ENCODE measurements around the gene DSTYK.

Gene DSTYK

GRCh38 chr1:205133287-205133686 lies 78.2 kb downstream of the DSTYK start:
- TF ChIP-seq ZNF302 (tag by site-specific recombination; IDR thresholded peaks at IDR 0.05; ENCODE audit: low read depth) = no peak
- TF ChIP-seq ZNF184 (tag by site-specific recombination; IDR thresholded peaks at IDR 0.05) = no peak
- no peak for TF ChIP-seq ZNF555 (tag by site-specific recombination; conservative IDR thresholded peaks at IDR 0.05)
- TF ChIP-seq ZNF518A (tag by site-specific recombination; conservative IDR thresholded peaks at IDR 0.05; ENCODE audit: low read depth) = no peak
- no peak for TF ChIP-seq ZNF426 (tag by site-specific recombination; IDR thresholded peaks at IDR 0.05)
- TF ChIP-seq ZNF449 (tag by site-specific recombination; IDR thresholded peaks at IDR 0.05) = no peak
- TF ChIP-seq ZNF324 (tag by site-specific recombination; IDR thresholded peaks at IDR 0.05) = no peak
- TF ChIP-seq ZNF677 (tag by site-specific recombination; IDR thresholded peaks at IDR 0.05) = no peak
- no peak for TF ChIP-seq ZNF473 (tag by site-specific recombination; IDR thresholded peaks at IDR 0.05)
- no peak for TF ChIP-seq ZNF175 (tag by site-specific recombination; IDR thresholded peaks at IDR 0.05)
- no peak for TF ChIP-seq ZNF280C (tag by site-specific recombination; IDR thresholded peaks at IDR 0.05)
- no peak for TF ChIP-seq ZNF169 (tag by site-specific recombination; IDR thresholded peaks at IDR 0.05)
- no peak for TF ChIP-seq ZBTB48 (tag by site-specific recombination; IDR thresholded peaks at IDR 0.05)
- no peak for TF ChIP-seq ZNF132 (tag by site-specific recombination; IDR thresholded peaks at IDR 0.05; ENCODE audit: borderline replicate concordance)
- TF ChIP-seq ZNF341 (tag by site-specific recombination; IDR thresholded peaks at IDR 0.05; ENCODE audit: low read depth) = no peak
- TF ChIP-seq HIC1 (tag by site-specific recombination; IDR thresholded peaks at IDR 0.05) = no peak
- Histone ChIP-seq H3K9me3 (ENCODE audit: control insufficient read depth, insufficient read depth, low read depth, low read length) (no peaks in the 10 kb centered on the region), H3K4me1 (ENCODE audit: control insufficient read depth, insufficient read depth, low read length) (no peaks in the 10 kb centered on the region), H3K4me3 (ENCODE audit: low read depth, low read length) (no peak overlapping the region), H3K27ac (ENCODE audit: extremely low read depth, low read depth, low read length) (no peak overlapping the region), H3K36me3 (ENCODE audit: control insufficient read depth in 2 of 2, insufficient read depth in 1 of 2, low read length in 2 of 2) (no peaks in the 10 kb centered on the region; a peak in 1 of 3 replicates)
- ChIA-PET POLR2A (no interaction called here), CTCF (interaction anchor here (1.3 to 2.2 kb wide), 3 partner anchors 8 to 123 kb away, joined by 3 to 7 read pairs (median 5); no protein-coding TSS in a partner anchor)

All from HEK293 (cell line).